Measurements from ENCODE around the gene ADCK2.

- TF ChIP-seq CTCF (IDR thresholded peaks at IDR 0.05; ENCODE audit: low read depth, low read length) = no peak
- no peak for TF ChIP-seq EZH2phosphoT487 (IDR thresholded peaks at IDR 0.05; ENCODE audit: low read depth)
Observed at GRCh38 chr7:140738280-140738679, 65.5 kb downstream of the ADCK2 start.

All from OCI-LY3 (cell line).